GM21360 (cell line): Measurements from ENCODE around the gene CTDSPL.

Experiments used
- ATAC-seq: cut with Tn5 transposase; IDR thresholded peaks from one replicate; pipeline ENCODE4 v1.9.1; 2021; ENCODE audit warnings: mild to moderate bottlenecking, moderate library complexity; ENCODE audit not compliant: unreplicated experiment

CTDSPL gene

DNA sequence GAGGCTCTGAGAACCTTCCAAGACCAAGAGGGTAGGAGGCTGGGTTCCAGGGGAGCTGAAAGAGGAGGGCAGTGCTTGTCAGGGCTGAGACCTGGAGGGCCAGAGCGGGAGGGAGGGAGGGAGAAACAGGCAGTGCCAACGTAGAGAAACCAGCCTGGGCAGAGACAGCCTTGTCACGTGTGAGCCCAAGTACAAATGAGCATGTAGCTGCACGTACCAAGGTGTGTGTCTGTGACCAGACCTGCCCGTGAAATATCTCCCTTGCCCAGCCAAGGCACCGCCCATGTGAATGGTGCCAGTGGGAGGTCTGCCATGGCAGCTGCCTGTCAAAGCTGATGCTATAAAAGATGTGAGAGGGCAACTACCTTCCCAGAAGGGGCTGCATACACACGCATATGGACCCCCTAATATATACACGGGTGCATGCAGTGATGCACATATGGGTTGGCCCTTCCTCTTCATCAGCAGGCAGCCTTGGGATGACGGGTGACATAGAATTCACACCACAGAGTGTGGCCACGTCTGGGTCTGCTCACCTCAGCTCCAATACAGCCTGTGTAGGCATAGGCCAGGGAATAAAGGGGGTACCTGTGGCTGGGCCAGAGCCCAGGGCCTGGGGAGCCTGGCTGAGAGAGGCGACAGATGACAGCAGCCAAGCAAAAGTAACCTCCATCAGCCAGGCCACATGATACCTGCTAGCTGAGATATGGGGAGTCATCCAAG is 7.8 kb upstream of the CTDSPL start:
- no peak for ATAC-seq

DNA sequence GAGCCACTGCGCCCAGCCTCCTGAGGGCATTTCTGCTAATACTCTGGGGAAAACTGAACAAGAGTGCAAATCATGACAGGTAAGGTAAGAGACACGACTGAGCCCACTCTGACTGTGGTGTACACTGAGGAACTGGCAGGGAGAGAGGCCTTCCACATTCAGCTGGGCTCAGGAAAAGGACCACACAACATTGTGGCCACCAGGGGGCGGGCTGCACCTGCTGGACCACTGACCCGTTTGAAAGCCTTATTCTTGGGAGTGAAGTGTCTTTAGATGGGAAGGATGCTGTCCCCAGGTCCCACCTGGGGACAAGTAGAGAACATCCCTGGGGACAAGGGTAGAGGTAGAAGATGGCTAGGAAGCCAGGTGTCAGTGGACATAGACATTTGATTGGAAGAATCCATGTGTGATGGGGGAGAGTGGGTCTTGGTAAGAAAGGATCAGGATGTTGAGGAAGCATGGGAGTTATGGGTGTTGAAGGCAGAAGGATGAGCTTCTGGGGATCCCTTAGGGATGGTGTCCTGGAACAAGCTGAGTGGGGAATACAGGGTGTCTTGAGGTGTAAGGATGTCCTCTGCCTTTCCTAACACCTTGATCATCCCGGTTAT is 6.2 kb upstream of the CTDSPL start:
- ATAC-seq = no peak

DNA sequence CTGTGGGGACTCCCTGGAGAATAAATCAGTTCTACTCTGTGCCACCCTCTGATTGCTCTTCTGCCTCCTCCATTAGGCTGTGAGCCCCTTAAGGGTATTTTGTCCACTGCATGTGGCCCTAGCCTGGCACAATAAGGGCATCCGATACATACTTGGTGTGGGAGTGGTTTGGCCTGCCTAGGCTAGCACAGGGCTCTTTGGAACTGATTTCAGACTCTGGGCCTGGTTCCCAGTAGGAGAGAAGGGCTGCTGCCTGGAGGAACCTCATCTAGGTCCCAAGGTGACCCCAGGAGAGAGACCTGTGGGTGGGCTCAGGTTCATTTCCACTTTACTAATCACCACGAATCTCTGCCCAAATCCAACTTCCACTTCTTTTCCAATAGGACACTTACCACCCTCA is 5.3 kb upstream of the CTDSPL start:
- no peak for ATAC-seq

DNA sequence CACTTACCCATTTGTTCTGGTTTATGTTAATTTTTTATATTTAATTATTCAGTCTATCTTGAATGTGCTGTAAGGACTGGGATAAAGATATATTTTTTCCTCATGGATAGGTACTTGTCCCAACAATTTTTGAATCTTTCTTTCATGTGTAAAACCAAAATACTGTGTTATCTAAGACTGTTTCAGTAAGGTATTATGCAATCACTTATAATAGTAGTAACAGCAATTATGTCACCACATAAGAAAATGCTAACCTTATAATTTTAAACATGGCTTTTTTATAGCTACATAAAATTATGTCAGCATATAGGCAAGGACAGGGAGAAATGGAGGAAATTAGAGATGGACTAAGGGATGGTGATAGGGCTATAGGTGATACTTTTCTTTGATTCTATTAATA is 2.9 kb upstream of the CTDSPL start:
- ATAC-seq = no peak

DNA sequence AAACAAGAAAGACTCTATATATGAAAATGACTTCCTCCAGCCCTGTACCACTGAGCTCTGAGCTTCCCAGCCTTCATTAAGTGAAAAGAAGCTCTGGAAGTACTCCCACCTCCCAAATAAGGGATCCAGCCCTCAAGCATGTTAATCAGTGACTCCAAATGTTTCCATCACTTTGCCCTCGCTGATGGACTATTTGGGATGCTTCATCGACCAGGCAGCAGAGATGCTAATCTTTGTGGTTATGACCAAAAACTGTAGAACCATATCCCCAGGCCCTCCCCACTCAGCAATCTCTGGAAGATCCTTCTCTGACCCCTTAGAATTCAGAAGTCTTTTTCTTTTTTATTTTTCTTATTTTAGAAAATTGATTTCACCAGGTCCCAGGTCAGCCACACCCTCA is 2.3 kb upstream of the CTDSPL start:
- no peak for ATAC-seq

DNA sequence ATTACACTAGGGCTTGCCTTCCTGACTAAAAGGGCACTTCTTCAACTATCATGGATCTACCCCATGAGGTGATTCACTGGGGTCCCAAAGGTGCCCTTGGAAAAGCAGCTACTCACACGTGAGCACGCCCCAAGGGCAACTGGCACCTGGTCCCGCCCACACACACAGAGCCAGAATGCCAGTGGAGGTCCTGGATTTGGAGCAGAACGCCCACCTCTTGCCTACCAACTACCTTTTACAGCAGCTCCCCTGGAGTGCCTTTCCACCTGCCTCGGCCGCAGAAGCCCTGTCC is 1.8 kb upstream of the CTDSPL start:
- ATAC-seq = no peak

DNA sequence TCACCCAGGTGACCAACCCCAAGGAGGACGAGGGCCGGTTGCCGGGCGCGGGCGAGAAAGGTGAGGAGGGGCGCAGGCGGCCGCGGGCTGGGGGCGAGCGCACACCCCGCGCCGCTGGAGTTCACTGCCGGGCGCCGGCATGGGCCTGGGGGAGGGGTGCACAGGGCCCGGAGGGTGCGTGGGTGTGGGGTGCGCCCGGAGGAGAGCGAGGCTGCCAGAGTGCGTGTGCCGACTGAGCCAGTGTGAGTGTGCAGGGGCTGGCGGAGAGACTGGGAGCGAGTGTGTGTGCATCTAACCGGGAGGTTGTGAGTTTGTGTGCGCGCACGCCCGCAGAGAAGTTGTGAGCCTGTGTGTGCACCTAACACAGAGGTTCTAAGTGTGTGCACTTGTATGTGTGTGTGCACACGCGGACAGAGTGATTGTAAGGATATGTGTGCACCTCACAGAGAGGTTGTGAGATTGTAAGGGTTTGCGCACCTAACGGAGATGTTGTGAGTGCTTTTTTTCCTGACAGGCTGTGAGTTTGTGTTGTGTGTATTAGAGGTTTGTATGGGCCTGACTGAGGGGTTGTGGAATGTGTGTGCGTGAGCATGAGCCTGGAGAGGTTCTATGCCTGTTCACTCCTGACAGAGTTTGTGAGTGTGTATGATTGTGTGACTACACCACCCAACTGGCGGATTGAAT is 681 bp downstream of the CTDSPL start:
- ATAC-seq = no peak

DNA sequence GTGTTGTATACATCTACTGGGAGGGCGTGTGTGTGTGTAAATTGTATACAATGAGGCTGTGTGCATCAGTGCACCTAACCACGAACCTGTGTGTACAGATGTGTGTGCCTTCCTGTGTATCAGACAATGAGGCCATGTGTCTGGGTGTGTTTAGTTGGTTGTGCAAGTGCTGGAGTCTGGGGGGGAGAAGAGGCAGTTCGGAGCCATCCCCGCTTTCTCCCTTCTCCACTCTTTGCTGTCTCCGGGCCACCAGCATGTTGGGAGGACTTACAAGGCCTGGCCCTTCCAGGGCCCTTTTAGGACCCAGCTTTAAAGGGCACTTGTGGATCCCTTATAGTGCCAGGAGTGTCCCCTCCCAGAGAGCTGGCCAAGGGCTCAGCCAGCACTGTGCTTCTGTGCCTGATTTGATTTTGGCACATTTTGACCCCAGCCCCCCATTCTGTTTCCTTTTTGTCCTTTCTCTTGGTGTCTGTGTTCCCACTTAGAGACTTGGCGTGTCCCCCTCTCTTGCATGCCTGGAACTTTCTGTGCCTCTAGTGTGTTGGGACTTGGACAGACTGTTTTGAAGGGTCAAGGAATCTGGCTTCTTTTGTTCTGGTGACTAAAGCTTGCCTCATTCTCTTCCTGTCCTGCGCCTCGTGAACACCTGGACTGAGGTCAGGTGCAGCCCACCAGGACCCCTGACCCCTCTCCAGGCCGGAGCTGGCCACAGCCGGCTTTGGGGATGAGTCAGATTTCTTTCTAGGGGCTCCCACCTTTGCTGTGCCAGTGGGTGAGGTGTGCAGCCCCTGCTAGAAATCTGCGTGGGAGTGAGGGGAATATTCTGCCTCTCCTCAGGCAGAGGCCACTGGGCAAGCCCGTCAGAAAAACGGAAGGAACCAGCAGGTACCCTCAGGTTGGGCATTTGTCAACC is 1.5 kb downstream of the CTDSPL start:
- no peak for ATAC-seq

DNA sequence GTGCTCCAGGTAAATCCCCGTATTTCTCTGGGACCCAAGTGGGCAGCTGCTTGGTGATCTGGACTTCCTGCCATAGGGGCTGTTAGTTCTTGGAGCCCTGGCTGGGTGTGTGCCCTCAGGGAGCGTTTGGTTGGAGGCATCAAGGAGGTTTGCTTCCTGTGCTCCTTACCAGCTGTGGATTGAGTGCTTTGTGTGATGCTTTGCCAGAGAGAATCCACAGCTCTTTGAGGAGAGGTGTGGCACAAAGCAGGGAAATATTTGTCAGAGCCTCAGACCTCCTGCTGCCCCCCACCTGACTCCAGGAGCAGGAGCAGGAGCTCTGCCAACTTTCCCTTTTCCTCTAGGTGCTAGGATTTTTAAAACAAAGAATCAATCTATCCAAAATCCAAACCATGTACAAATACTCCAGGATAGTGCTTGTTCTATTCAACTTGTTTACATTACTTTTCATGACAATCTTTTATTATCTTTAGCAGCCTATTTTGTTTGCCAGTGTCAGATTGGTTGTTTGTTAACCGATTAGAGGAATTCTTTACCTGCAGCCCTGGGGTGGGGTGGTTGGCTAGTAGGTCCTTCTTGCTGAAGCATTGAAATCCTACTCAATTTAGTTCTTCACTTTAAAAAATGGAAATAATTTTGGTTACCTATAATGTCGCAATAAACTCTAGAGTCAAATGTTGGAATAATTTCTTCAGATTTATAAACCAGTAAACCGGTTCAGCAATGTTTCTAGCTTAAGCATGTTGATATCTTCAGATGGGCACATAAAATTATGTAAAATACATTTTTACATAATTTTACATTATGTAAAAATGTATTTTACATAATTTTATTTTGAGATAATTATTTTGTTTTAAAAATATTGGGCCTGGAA is 2.5 kb downstream of the CTDSPL start:
- ATAC-seq = no peak

DNA sequence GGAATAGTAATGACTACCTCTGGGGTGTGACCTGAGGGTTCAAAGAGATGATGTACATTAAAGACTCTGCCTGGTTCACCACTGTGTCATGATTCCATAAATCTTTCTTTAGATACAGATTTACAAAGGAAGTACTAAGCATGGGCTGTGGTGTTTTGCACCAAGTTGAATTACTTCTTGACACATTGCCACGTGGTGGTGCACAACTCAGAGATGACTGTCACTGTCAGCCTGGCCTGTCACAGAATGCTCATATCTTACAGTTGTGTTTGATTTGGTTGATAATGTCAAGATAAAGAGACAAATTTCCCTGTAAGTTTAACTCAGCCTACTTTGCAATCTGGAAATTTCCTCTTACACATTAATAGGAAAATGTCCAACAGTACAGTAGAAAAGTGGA is 3.2 kb downstream of the CTDSPL start:
- ATAC-seq = no peak

DNA sequence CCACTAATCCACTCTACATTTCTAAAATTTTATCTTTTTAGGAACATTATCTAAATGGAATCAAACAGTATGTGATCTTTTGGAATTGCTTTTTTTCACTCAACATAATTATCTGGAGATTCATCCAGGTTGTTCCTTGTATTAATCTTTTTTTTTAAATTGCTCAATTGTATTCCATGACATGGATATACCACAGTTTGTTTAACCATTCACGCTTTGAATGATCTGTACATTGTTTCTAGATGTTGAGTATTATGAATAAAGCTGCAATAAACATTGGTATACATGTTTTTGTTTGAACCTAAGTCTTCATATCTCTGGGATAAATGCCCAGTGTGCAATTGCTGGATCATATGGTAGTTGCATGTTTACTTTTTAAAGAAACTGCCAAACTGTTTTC is 5.5 kb downstream of the CTDSPL start:
- ATAC-seq = no peak

DNA sequence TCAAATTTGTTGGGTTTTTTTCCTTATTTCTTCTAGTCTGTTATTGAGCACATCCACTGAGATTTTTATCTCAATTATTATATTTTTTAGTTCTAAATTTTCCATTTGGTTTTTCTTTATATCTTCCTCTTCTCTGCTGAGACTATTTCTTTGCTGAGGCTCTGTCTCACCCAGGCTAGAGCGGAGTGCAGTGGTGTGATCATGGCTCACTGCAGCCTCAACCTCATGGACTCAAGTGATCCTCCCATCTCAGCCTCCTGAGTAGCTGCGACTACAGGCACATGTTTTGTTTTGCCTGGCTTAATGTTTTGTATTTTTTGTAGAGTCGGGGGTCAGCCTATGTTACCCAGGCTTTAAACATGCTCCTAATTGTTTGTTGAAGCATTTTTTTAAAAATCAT is 10.2 kb downstream of the CTDSPL start:
- ATAC-seq = no peak

DNA sequence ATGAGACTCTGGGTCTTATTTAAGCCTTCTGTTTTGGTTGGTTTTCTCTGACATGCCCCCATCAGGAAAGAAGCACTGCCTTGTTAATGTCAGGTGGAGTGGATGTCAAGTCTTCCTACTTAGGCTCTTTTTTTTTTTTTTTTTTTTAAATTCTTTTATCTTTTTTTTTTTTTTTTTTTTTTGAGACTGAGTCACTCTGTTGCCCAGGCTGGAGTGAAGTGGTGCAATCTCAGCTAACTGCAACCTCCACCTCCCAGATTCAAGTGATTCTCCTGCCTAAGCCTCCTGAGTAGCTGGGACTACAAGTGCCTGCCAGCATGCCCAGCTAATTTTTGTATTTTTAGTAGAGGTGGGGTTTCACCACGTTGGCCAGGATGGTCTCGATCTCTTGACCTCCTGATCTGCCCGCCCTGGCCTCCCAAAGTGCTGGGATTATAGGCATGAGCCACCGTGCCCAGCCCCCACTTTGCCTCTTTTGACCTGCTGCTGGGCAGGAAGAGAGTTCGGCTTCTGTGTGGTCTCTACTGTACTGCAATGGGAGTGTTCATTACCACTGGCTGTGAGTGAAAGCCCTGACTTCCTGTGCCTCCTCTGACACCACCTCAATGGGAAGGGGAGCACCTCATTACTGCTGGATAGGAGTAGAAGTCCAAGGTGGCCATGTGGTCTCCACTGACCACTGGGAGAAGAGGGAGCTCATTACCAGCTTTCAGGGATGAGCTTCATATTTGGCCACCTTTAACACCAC is 10.9 kb downstream of the CTDSPL start:
- no peak for ATAC-seq

DNA sequence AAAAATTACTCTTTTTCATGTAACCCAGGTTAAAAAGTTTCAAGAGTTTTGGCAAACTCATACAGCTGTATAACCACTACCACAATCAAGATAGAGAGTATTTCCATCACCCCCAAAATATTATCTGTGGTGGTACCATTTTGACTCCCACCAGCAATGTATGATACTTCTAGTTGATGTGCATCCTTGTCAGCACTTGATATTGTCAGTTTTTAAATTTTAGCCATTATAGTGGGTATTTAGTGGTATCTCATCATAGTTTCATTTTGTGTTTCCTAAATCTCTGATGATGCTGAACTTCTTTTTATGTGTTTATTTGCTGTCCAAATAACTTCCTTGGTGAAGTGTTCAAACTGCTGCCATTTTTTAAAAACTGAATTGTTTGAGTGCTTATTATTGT is 14.6 kb downstream of the CTDSPL start:
- ATAC-seq = no peak

DNA sequence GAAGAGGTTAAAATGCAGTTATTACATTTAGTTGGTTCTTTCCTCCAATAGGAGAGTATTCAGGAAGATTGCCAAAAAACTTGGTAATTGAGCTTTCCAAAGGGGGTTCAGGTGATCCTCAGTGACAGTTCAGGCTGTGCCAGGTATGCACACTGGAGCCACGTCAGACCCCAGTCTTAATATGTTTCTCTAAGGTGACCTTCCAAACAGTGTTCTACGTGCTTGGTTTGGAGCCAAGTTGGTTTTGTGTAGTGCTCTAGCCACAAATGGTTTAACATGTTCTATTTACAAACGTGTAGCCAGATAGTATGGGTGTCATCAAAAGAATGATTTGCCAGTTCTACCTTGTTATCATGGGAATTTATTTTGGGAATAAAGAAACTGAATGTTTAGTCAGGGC is 21.0 kb downstream of the CTDSPL start:
- ATAC-seq = no peak

DNA sequence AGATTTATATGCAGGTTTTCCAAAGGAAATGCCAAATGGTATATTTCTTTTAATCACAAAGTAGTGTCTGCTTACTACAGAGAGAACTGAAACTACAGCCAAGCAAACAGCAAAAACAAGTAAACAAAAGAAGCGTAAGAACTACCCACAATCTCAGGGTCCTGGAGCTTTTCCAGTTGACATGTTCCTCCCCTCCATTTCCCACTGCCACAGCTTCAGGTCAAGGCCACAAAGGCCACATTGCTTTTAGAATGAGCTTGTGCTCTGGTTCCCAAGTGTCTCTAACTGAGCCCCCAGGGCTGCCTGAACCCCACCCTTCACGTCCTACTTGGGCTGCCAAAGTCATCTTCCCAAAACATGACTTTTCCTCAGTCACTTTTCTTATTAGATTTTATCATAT is 24.1 kb downstream of the CTDSPL start:
- no peak for ATAC-seq

DNA sequence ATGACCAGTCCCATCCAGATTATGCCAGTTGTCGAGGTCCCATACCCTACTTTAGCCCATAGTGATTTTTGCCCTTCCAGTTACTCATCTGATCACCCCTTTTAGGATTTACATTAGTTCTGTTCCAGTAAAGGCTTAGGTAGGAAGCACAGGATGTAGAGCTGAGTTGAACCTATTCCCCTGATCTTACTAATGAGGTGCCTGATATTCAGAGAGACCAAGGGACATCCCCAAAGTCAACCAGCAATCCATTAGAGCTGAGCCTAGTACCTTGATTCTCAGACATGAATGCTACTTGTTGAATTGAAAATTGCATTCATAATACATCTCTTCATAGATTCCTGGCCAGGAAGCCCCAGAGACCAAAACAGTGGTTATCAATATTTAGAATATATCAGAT is 24.7 kb downstream of the CTDSPL start:
- no peak for ATAC-seq

DNA sequence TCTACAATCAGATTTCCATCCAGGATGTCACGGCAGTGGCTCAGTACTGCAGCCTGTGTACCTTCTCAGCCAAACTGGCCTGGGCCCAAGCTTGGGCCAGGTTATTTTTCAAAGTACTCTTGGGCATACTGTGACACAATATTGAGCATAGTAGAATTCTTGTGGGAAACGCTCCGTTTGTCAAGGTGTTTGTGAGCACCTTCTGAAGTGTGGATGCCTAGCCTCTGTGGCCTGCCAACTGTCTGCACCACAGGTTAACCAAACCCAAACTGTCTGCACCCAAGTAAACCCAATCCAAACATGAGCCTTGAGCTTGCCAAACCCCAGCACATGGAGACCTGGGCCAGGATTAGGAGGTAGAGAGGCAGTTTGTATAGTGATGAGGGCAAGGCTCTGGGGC is 25.4 kb downstream of the CTDSPL start:
- ATAC-seq = no peak

DNA sequence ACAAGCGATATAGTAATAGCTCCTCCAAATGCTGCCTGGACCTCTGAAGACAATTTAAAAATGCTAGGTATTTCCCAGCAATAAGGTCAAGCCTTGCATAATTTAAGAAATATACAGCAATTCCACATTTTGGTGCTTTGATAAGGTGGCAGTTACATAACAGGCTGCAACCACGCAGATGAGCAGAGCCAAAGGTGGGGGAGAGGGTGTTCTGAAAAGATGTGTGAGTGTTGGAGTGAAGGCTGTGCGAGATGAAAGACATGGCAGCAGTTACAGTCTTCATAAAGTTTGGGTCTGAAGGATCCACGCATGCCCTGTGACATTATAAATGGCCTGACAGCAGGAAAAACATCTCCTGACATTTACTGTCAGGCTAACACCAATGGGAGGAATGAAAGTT is 26.1 kb downstream of the CTDSPL start:
- ATAC-seq = no peak

DNA sequence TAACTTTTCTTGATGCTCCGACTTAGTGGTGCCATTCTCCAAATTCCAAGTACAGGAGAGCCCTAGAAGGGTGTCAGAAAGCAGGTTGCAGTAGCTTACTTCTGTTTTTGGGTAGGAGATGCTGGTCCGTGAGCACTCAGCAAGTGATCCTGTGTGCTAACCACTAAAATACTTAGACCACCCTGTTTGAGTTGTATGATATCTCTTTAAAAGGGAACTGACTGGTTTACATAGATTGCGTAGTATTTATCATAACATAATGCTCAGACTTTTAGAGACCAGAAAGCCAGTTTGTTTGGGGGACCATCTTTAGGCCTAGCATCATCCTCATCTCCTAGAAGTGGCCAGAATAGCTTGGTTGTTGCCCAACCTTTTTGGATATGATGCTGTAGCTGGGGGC is 26.7 kb downstream of the CTDSPL start:
- no peak for ATAC-seq
